ENCODE measurements around the gene CHRD. TPM values are rescaled to one million over a fixed set of nuclear protein-coding genes. Genes with fewer than 3 reads are reported as not detected.

CHRD gene
- total RNA-seq, 1 experiment from 2014 or later: 2.7 TPM

GRCh38 chr3:184372296-184372821 is 7.5 kb upstream of the CHRD start (continued):
- TF ChIP-seq E2F5 (CRISPR knock-in tag; IDR thresholded peaks at IDR 0.05): no peak
- TF ChIP-seq SMAD4 (CRISPR knock-in tag; IDR thresholded peaks at IDR 0.05): no peak
- no peak for TF ChIP-seq ERG (CRISPR knock-in tag; IDR thresholded peaks at IDR 0.05)

- no peak overlapping the region for H3K4me3 Mint-ChIP-seq
- DNase-seq (ENCODE audit: low spot score) (no peak), ATAC-seq (no peak)
- H3K27me3 Mint-ChIP-seq (ENCODE audit: low read depth): peaks cover 10% of the 10 kb centered on the region
- H3K27ac Mint-ChIP-seq: no peak overlapping the region
- H3K4me1 Mint-ChIP-seq: peaks cover 64% of the 10 kb centered on the region
- no peak for TF ChIP-seq ATF2 (CRISPR knock-in tag; IDR thresholded peaks at IDR 0.05; ENCODE audit: borderline replicate concordance, low read depth)
- TF ChIP-seq, protein P1, sequence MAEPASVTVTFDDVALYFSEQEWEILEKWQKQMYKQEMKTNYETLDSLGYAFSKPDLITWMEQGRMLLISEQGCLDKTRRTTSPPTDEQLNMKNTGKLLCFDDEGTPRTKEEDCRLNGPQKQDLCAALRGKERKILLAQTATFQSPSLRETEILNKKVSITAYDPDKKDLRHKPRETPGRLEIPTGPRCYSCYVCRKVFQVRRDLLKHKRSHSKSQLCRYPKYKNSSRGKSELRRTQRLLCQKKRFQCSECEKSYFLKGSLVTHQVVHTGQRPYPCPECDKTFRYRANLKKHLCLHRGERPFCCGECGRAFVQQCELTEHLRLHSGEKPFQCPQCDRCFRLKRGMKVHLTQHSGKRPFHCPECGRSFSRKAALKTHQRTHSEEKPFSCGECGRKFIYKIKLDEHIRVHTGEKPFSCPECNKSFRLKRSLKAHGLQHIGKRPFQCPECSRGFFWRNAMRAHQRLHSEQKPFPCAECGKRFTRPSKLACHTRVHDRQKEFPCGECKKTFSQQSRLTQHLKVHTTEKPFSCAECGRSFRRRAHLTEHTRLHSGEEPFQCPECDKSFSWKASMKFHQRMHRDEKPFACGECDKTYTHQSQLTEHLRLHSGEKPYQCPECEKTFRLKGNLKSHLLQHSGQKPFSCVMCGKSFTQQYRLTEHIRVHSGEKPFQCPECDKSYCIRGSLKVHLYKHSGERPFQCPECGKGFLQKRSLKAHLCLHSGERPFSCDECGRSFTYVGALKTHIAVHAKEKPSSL (CRISPR knock-in tag; conservative IDR thresholded peaks at IDR 0.05): no peak
- TF ChIP-seq ZBTB43 (CRISPR knock-in tag; IDR thresholded peaks at IDR 0.05): no peak
- no peak for TF ChIP-seq ARID4B (CRISPR knock-in tag; IDR thresholded peaks at IDR 0.05; ENCODE audit: borderline replicate concordance)
- TF ChIP-seq NFE2L1 (CRISPR knock-in tag; IDR thresholded peaks at IDR 0.05): no peak
- no peak for TF ChIP-seq ZNF121 (CRISPR knock-in tag; IDR thresholded peaks at IDR 0.05)
- TF ChIP-seq ZNF232 (CRISPR knock-in tag; IDR thresholded peaks at IDR 0.05): no peak
- no peak for TF ChIP-seq MLX (CRISPR knock-in tag; IDR thresholded peaks at IDR 0.05)
- no peak for TF ChIP-seq CBFB (CRISPR knock-in tag; IDR thresholded peaks at IDR 0.05; ENCODE audit: low read depth)
- ChIA-PET POLR2A (interaction anchor here (0.6 kb wide), 1 partner anchor 167 kb away, joined by 4 read pairs; no protein-coding TSS in a partner anchor), CTCF (interaction anchor here (0.9 to 4.8 kb wide), 15 partner anchors 8 to 478 kb away, joined by 3 to 183 read pairs (median 20); partner anchors contain the start of genes CHRD and FAM131A)
- H3K36me3 Mint-ChIP-seq: peaks cover 19% of the 10 kb centered on the region
- H3K9me3 Mint-ChIP-seq: no peaks in the 10 kb centered on the region
Observed at GRCh38 chr3:184372911-184373310, 6.9 kb upstream of the CHRD start.
